IPS-18c (cell line): ENCODE results near the gene ALOX15.
"Not testable (repeated sequence)": the region's sequence is repeated elsewhere in the genome, so short reads cannot be mapped to it uniquely, and the experiment has no call there.

Experiments used
- H3K4me3 ChIP-seq: 2 replicates; pipeline ENCODE4 v1.7.0; 2013; ENCODE audit warnings: low read depth, mild to moderate bottlenecking, low read length, moderate library complexity; ENCODE audit not compliant: insufficient read depth
- H3K9me3 ChIP-seq: one replicate; pipeline ENCODE4 v1.6.1; 2013; ENCODE audit warnings: mild to moderate bottlenecking, low read length, moderate library complexity; ENCODE audit not compliant: control insufficient read depth, insufficient read depth

Gene ALOX15

GRCh38 chr17:4641297-4642195, at the start of gene ALOX15:
Gene ALOX15, minus strand, starts transcription at chr17:4641678. Its CDS starts 27 bp downstream, at chr17:4641651.
- no peaks in the 10 kb centered on the region for H3K9me3 ChIP-seq
- peak within 1 kb of the TSS; percentile 52 for H3K4me3 ChIP-seq

DNA sequence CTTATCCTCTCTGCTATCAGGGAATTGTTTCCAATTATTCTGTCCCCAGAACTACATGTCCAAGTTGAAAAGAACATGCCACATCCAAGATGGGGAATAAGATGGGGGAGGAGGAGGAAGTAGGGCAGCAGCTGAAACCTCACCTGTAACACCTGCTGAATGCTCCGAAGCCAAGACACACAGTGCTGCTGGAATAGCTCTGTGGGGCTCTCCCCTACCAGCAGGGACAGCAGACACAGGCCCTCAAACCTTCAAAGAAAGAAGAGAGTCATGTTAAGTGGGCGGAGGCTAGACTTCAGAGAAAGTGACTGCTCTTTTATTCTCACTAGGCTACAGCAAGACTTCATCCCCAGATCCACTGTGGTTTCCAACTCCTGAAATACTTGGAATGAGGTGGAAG, 49.3 kb upstream of the ALOX15 start:
- H3K4me3 ChIP-seq = no peak overlapping the region
- peaks cover 2% of the 10 kb centered on the region for H3K9me3 ChIP-seq

DNA sequence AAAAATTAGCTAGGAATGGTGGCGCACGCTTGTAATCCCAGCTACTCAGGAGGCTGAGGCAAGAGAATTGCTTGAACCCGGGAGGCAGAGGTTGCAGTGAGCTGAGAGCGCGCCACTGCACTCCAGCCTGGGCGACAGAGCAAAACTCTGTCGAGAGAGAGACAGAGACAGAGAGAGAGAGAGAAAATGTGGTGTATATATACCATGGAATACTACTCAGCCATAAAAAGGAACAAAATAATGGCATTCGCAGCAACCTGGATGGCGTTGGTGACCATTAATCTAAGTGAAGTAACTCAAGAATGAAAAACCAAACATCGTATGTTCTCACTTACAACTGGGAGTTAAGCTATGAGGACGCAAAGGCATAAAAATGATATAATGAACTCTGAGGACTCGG, 48.4 kb upstream of the ALOX15 start:
- not testable (repeated sequence) for H3K4me3 ChIP-seq, H3K9me3 ChIP-seq

GRCh38 chr17:4683739-4684138, 42.3 kb upstream of the ALOX15 start:
- not testable (repeated sequence) for H3K9me3 ChIP-seq, H3K4me3 ChIP-seq

GRCh38 chr17:4679658-4680057, 38.2 kb upstream of the ALOX15 start:
- H3K9me3 ChIP-seq = no peaks in the 10 kb centered on the region

GRCh38 chr17:4678448-4679026, 37.1 kb upstream of the ALOX15 start:
- H3K4me3 ChIP-seq = no peak overlapping the region
- H3K9me3 ChIP-seq = no peaks in the 10 kb centered on the region

More at GRCh38 chr17:4679658-4680057, 38.2 kb upstream of the ALOX15 start:
- no peak overlapping the region for H3K4me3 ChIP-seq

DNA sequence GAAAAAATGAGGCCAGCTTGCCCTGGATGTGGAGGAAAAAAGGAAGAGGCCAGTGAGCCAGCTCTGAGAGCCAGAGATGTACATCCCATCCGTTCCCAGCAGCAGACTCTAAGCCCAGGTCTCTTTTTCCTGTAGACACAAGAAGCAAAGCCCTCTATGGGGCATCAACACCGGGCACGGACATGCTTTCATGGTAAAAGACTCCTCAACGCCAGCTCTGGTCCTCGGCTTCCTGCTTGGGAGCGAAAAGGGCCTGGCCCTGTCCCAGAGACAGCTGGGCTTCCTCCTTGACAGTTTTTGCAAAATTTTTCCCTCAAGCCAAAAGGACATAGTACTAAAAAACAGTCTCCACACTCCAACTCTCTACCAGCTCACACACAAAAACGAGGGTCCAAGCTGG, 35.3 kb upstream of the ALOX15 start:
- H3K9me3 ChIP-seq = no peaks in the 10 kb centered on the region
- H3K4me3 ChIP-seq = no peak overlapping the region

DNA sequence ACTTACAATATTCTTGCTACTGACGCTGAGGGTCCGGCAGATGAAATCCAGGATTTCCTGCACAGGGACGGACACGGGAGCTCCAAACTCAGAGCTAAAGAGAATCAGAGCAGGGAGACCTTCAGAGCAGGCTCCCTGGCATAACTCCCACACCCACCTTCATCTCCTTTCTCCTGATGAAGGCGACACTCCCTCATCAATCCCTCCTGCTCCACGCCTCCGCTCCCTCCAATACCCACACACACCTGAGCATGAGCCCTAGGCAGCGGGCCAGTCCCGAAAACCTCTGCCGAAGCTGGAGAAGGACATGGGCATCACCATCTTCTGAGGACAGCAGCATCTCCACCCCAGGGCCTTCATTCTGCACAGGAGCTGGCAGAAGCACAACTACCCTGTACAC, 34.3 kb upstream of the ALOX15 start:
- H3K4me3 ChIP-seq = no peak overlapping the region
- H3K9me3 ChIP-seq = no peaks in the 10 kb centered on the region

DNA sequence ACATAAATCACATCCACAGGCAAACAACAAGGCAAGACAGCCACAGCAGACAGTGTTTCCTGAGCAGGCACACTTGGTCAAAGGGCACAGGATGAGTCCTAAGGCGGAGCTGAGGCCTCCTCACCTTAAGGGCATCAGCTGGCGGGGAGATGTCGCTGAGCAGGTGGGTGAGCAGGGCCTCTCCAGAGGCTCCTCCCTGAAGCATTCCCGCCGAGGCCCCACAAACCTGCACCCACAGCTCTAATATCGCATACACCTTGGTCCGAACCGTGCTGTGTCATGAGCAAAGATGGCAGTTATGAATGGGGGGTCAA, 33.2 kb upstream of the ALOX15 start:
- Histone ChIP-seq H3K9me3 (no peaks in the 10 kb centered on the region), H3K4me3 (no peak overlapping the region)

DNA sequence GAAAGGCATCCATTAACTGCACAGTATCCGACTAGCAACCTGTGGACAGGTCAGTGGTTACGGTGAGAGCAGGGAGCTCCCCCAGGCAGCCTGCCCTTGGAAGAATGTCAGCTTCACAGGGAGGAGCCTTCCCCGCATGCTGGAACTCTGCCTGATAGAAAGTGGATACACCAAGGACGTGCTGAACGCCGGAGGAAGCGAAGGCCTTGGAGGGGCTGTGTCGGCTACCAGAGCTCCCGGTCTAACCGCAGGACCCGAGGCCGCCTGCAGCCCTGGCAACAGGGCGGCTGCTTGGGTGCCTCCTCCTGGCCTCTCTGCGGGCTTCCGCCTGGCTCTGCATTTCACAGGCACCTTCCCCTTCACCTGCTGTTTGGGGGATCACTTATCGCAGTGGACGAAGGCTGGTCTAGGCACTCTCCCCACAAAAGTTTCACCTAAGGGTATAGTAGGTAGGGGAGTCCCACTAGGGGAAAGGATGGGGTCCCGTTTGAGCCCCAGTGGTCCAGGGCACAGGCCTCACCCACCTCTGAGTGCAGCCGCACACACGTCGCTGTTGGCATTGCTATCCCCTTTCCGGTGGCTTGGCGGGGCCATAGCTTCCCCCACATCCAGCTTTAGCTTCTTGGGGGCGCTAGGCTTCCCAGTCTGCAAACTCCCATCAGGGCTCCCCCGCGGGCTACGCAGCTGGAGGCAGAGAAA, 32.7 kb upstream of the ALOX15 start:
- Histone ChIP-seq H3K4me3 (no peak overlapping the region), H3K9me3 (no peaks in the 10 kb centered on the region)

- Histone ChIP-seq H3K9me3 (no peaks in the 10 kb centered on the region), H3K4me3 (no peak overlapping the region)
Measured at GRCh38 chr17:4673169-4673568, 31.7 kb upstream of the ALOX15 start.

DNA sequence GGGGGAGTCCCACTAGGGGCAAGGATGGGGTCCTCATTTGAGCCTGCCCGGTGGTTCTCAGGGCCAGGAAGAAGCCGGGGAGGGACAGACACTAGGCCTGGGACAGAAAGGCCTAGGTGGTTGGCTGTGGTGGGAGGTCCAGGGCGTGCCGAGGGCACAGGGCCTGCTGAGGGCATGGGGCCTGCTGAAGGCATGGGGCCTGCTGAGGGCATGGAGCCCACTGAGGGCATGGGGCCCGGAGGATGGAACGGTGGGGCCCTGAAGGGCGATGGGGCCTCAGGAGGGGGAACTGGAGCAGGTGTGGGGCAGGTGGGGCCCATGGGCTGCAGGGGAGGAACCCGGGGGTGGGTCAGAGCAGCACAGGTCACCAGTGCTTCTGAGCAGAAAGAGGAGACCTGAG, 31.3 kb upstream of the ALOX15 start:
- Histone ChIP-seq H3K4me3 (no peak overlapping the region), H3K9me3 (no peaks in the 10 kb centered on the region)

DNA sequence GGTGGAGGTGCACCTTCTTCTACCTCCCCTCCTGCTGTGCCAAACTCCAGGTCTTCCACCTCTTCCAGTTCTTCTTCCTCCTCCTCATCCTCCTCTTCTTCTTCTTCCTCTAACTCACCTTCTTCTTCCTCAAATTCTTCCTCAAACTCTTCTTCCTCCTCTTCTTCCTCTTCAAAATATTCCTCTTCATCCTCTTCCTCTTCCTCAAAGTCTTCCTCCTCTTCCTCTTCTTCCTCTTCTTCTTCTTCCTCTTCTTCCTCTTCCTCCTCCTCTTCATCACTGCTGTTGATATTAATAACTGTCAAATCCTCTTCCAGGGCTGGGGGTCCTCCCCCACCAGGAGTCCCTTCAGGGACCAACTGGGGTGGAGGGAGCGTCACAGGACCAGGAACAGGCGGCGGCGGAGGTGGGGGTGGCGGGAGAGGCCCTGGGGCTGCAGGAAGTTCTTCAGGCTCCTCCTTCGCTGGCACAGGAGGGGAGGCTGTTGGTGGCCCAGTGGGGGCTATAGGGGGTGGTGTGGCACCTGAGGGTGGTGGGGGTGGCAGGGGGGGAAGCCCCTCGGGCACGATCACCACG, 30.7 kb upstream of the ALOX15 start:
- H3K9me3 ChIP-seq = peaks cover 4% of the 10 kb centered on the region
- H3K4me3 ChIP-seq = no peak overlapping the region

- Histone ChIP-seq H3K4me3 (no peak overlapping the region), H3K9me3 (peaks cover 4% of the 10 kb centered on the region)
Measured at GRCh38 chr17:4667166-4667565, 25.7 kb upstream of the ALOX15 start.

DNA sequence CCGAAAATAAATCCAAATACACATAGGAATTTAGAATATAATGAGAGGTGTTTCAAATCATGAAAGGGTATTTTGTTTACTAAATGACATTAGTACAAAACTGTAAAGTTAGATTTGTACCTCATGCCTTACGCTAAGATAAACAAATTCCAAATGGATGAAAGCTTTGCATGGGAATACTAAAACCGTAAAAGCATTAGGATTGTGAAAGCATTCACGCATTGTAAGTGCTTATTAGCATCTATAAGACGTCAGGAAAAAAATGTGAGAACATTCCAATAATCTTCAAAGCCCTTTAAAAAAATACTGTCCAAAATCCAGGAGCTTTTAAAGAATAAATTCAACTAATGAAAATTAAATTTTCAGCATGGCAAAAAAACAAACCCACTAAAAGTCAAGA, 24.8 kb upstream of the ALOX15 start:
- Histone ChIP-seq H3K9me3 (peaks cover 4% of the 10 kb centered on the region), H3K4me3 (no peak overlapping the region)

- H3K4me3 ChIP-seq = no peak overlapping the region
- H3K9me3 ChIP-seq = peaks cover 4% of the 10 kb centered on the region
Measured at GRCh38 chr17:4665027-4665426, 23.5 kb upstream of the ALOX15 start.

DNA sequence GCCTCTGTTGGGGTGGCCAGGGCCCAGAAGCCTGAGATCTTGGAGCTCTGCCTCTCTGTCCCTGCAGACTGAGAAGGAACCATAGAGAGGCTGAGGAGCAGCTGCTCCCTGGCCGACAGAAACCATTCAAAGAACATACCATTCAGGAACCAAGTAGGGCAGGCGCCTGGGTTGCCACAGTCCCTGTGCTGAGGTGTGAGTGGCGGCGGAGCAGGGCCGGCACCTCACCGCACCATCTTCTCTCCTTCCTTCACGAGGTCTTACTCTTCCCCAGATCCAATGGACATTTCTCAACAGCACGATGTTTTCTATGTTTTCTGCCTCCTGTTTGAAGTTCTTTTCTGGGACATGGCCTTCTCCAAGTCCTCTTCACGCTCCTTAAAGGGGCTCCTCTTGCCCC, 22.8 kb upstream of the ALOX15 start:
- no peak overlapping the region for H3K4me3 ChIP-seq
- H3K9me3 ChIP-seq = peaks cover 4% of the 10 kb centered on the region

DNA sequence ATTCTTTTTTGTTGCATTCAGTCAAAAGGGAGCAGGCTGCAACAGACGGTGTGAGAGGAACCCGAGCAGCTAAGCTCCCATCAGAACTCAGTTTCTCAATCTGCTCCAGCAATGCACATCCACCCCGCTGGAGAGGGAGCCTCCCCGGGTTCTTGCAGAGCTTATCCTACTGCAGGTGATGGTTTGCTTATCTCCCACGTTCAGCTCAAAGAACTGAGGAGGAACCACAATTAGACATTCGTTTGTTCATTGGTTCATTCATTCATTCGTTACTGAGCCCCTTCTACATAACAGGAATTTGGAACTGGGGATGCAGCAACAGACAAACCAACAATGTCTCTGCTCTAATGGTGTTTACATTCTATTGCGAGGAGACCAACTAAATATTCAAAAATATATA, 22.2 kb upstream of the ALOX15 start:
- Histone ChIP-seq H3K4me3 (no peak overlapping the region), H3K9me3 (peaks cover 4% of the 10 kb centered on the region)
